CD4-positive, alpha-beta T cell (primary cell): ENCODE measurements around the gene CNOT2. TPM values are rescaled to one million over a fixed set of nuclear protein-coding genes. Genes with fewer than 3 reads are reported as not detected.
A peak's percentile ranks its signal among the peaks of the same experiment; 100 is the strongest.

ENCODE experiments used
- ATAC-seq: fragments of 200-7000 bp; cut with Tn5 transposase; one replicate; pipeline ENCODE4 v1.10.0; 2022; ENCODE audit warnings: mild to moderate bottlenecking; ENCODE audit not compliant: poor library complexity
- CTCF ChIA-PET: fragments of 350-600 bp; sonication (Branson Sonifier 250); formaldehyde crosslinking; loops from one replicate; lab custom pipeline; 2021; ENCODE audit warnings: antibody characterized with exemption, inconsistent platforms; lab: Charles Lee
- POLR2A ChIA-PET: fragments of 350-600 bp; sonication (Branson Sonifier 250); formaldehyde crosslinking; loops from one replicate; lab custom pipeline; 2021; ENCODE audit warnings: antibody characterized with exemption, inconsistent platforms; lab: Charles Lee
- DNase-seq, 14 experiments: peaks; one replicate each; pipeline ENCODE4 v3.0.0-alpha.2; 2013 to 2020; ENCODE audit warnings: mixed read lengths in 2 of 14
- H3K27ac ChIP-seq, 2 donors: one replicate each; pipeline versions ENCODE4 v1.5.1 to v1.7.0; 2013; ENCODE audit warnings: low read length in 2 of 2, low read depth in 1 of 2, mild to moderate bottlenecking in 1 of 2
- H3K27me3 ChIP-seq, 2 experiments: 1 replicate in 1 of 2; 2 replicates in 1 of 2; pipeline versions ENCODE4 v1.6.1 to v1.7.0; 2013; ENCODE audit warnings: low read length in 2 of 2, control low read depth in 1 of 2, mild to moderate bottlenecking in 1 of 2, moderate library complexity in 1 of 2; ENCODE audit not compliant: insufficient read depth in 2 of 2, control insufficient read depth in 1 of 2
- H3K36me3 ChIP-seq: one replicate; pipeline ENCODE4 v1.6.1; 2013; ENCODE audit warnings: low read length, control low read depth; ENCODE audit not compliant: insufficient read depth
- H3K4me1 ChIP-seq: one replicate; pipeline ENCODE4 v1.6.1; 2013; ENCODE audit warnings: low read length, control low read depth; ENCODE audit not compliant: insufficient read depth
- H3K4me3 ChIP-seq: one replicate; pipeline ENCODE4 v1.5.1; 2013; ENCODE audit warnings: mild to moderate bottlenecking, low read length, moderate library complexity
- H3K9me3 ChIP-seq, 2 experiments: 1 replicate in 1 of 2; 2 replicates in 1 of 2; pipeline versions ENCODE4 v1.6.1 to v1.7.0; 2013; ENCODE audit warnings: low read length in 2 of 2, mild to moderate bottlenecking in 2 of 2, control low read depth in 1 of 2, moderate library complexity in 1 of 2; ENCODE audit not compliant: control insufficient read depth in 1 of 2, insufficient read depth in 1 of 2
- H3K27ac Mint-ChIP-seq: one replicate; pipeline ENCODE4 v1.8.0; 2020; ENCODE audit warnings: mixed read lengths
- H3K27me3 Mint-ChIP-seq: one replicate; pipeline ENCODE4 v1.8.0; 2021; ENCODE audit warnings: mixed read lengths
- H3K36me3 Mint-ChIP-seq: one replicate; pipeline ENCODE4 v1.8.0; 2021; ENCODE audit warnings: low read depth, mixed read lengths
- H3K4me1 Mint-ChIP-seq: one replicate; pipeline ENCODE4 v1.8.0; 2021; ENCODE audit warnings: low read depth, mixed read lengths
- H3K4me3 Mint-ChIP-seq: one replicate; pipeline ENCODE4 v1.8.0; 2020; ENCODE audit warnings: mild to moderate bottlenecking, mixed read lengths
- H3K9me3 Mint-ChIP-seq: one replicate; pipeline ENCODE4 v1.8.0; 2020; ENCODE audit warnings: mixed read lengths
- CTCF ChIP-seq: fragments of 200-600 bp; IDR thresholded peaks from one replicate; pipeline ENCODE4 v1.8.0; 2022; ENCODE audit warnings: antibody characterized with exemption, mild to moderate bottlenecking
- intact Hi-C, 2 experiments: fragments of 100-400 bp; cut with DNase I in 1 of 2; cut with micrococcal nuclease in 1 of 2; formaldehyde crosslinking; loops; one replicate each; pipeline versions ENCODE4 v1.15.1 to v1.9.0; 2023 to 2025; cut with DNase I, micrococcal nuclease
- total RNA-seq, 174 experiments: library from RNA in 2 of 174; stranded (reverse) in 2 of 174; gene quantifications; one replicate each; pipeline ENCODE4 v1.2.3 and lab custom pipeline; 2021 to 2026

CNOT2 gene
- total RNA-seq, 2 experiments from 2014 or later, result 107 to 121 TPM

DNA sequence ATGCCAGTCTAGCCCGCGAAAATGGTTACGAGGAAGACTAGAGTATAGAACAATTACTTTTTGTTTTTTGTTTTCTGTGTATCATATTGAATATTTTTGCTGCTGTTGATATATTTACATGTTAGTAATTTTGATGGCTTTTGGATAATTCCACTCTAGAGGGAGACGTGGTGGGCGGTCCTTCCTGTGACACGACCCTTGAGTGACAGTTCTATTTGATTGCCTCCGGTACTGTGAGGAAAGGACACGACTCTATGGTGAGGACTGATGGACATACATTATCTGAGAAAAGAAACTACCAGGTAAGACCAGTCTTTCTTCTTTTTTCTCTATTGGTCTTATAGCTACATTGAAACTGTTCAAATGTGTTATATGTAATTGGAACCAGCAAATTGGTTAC is 34.7 kb downstream of the CNOT2 start:
- H3K4me1 ChIP-seq, result no peaks in the 10 kb centered on the region
- ATAC-seq, result no peak
- TF ChIP-seq CTCF, result no peak
- peaks cover 80% of the 10 kb centered on the region for H3K4me1 Mint-ChIP-seq
- peaks cover 17% of the 10 kb centered on the region for H3K36me3 ChIP-seq
- H3K27ac Mint-ChIP-seq, result peak overlapping the region; percentile 28
- H3K27me3 ChIP-seq, result no peaks in the 10 kb centered on the region
- no peak overlapping the region for H3K4me3 Mint-ChIP-seq
- H3K4me3 ChIP-seq, result no peak overlapping the region
- H3K9me3 ChIP-seq, result no peaks in the 10 kb centered on the region
- H3K36me3 Mint-ChIP-seq, result peaks cover 54% of the 10 kb centered on the region
- no peak overlapping the region for H3K27ac ChIP-seq
- CTCF ChIA-PET, result no interaction called here
- POLR2A ChIA-PET, result no interaction called here
- no peaks in the 10 kb centered on the region for H3K27me3 Mint-ChIP-seq
- intact Hi-C loops, result no loop called here
- no peaks in the 10 kb centered on the region for H3K9me3 Mint-ChIP-seq
- DNase-seq, result no peak

GRCh38 chr12:70278945-70279344 is 35.7 kb downstream of the CNOT2 start:
- no peaks in the 10 kb centered on the region for H3K9me3 ChIP-seq
- ATAC-seq (no peak), DNase-seq (no peak)
- no peak overlapping the region for H3K27ac Mint-ChIP-seq
- peaks cover 14% of the 10 kb centered on the region for H3K36me3 ChIP-seq
- H3K36me3 Mint-ChIP-seq, result peaks cover 51% of the 10 kb centered on the region
- peaks cover 74% of the 10 kb centered on the region for H3K4me1 Mint-ChIP-seq
- intact Hi-C loops, result no loop called here
- no peaks in the 10 kb centered on the region for H3K27me3 ChIP-seq
- no peak overlapping the region for H3K4me3 ChIP-seq
- ChIA-PET POLR2A (no interaction called here), CTCF (no interaction called here)
- TF ChIP-seq CTCF, result no peak
- H3K4me3 Mint-ChIP-seq, result no peak overlapping the region
- H3K4me1 ChIP-seq, result no peaks in the 10 kb centered on the region
- no peaks in the 10 kb centered on the region for H3K27me3 Mint-ChIP-seq
- no peaks in the 10 kb centered on the region for H3K9me3 Mint-ChIP-seq
- H3K27ac ChIP-seq, result no peak overlapping the region

DNA sequence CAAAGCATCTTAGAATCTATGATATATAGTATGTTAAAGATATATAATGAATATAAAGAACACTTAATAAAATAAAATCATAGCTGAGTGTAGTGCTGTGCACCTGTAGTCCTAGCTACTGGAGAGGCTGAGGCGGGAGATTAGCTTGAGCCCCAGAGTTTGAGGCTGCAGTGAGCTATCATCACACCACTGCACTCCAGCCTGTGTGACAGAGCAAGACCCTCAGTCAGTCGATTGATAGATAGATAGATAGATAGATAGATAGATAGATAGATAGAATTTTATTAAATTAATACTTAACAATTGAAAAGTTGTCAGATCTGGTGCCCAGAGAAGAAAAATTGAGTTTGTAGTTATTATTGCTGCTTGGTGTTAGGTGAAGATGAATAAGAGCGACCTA is 40.0 kb downstream of the CNOT2 start:
- peaks cover 63% of the 10 kb centered on the region for H3K4me1 Mint-ChIP-seq
- Histone ChIP-seq H3K27me3 (no peaks in the 10 kb centered on the region), H3K4me3 (no peak overlapping the region), H3K9me3 (no peaks in the 10 kb centered on the region), H3K4me1 (no peaks in the 10 kb centered on the region), H3K36me3 (peaks cover 21% of the 10 kb centered on the region), H3K27ac (no peak overlapping the region)
- POLR2A ChIA-PET, result interaction anchor here (1.0 to 1.1 kb wide), 2 partner anchors 10 to 11 kb away, joined by 3 read pairs; no protein-coding TSS in a partner anchor
- CTCF ChIA-PET, result interaction anchor here (1.1 to 1.4 kb wide), 2 partner anchors 12 kb away, joined by 3 read pairs; no protein-coding TSS in a partner anchor
- ATAC-seq, result no peak
- H3K9me3 Mint-ChIP-seq, result no peaks in the 10 kb centered on the region
- no peak for TF ChIP-seq CTCF
- DNase-seq, result no peak
- intact Hi-C loops, result no loop called here
- no peak overlapping the region for H3K4me3 Mint-ChIP-seq
- H3K27me3 Mint-ChIP-seq, result no peaks in the 10 kb centered on the region
- peaks cover 74% of the 10 kb centered on the region for H3K36me3 Mint-ChIP-seq
- H3K27ac Mint-ChIP-seq, result no peak overlapping the region
